ENCODE results near the gene ARHGEF19.

ARHGEF19 gene

GRCh38 chr1:16243215-16243610 lies 30.8 kb upstream of the ARHGEF19 start:
- peaks cover 3 to 14% of the 10 kb centered on the region in 2 donors for H3K4me1 ChIP-seq (ENCODE audit: control insufficient read depth in 1 of 2, insufficient read depth in 2 of 2, low read length in 2 of 2)
- no peak overlapping the region for H3K4me3 ChIP-seq (ENCODE audit: low read depth in 1 of 2, low read length in 2 of 2)
- no peaks in the 10 kb centered on the region for H3K27me3 ChIP-seq (ENCODE audit: low read depth, low read length)
- H3K9me3 ChIP-seq (ENCODE audit: control insufficient read depth in 1 of 2, low read length in 2 of 2) = no peaks in the 10 kb centered on the region
- peaks cover 5 to 13% of the 10 kb centered on the region in 2 donors for H3K36me3 ChIP-seq (ENCODE audit: control insufficient read depth in 1 of 2, insufficient read depth in 2 of 2, low read length in 2 of 2)
- H3K27ac ChIP-seq (ENCODE audit: low read length) = no peak overlapping the region

GRCh38 chr1:16242556-16243214 lies 30.2 kb upstream of the ARHGEF19 start:
- no peak overlapping the region for H3K4me3 ChIP-seq (ENCODE audit: low read depth in 1 of 2, low read length in 2 of 2)

GRCh38 chr1:16241221-16241708 lies 28.8 kb upstream of the ARHGEF19 start:
- Histone ChIP-seq H3K36me3 (ENCODE audit: control insufficient read depth in 1 of 2, insufficient read depth in 2 of 2, low read length in 2 of 2) (peaks cover 0 to 7% of the 10 kb centered on the region in 2 donors), H3K4me1 (ENCODE audit: control insufficient read depth in 1 of 2, insufficient read depth in 2 of 2, low read length in 2 of 2) (peaks cover 6 to 21% of the 10 kb centered on the region in 2 donors), H3K9me3 (ENCODE audit: control insufficient read depth in 1 of 2, low read length in 2 of 2) (no peaks in the 10 kb centered on the region), H3K27ac (ENCODE audit: low read length) (no peak overlapping the region), H3K4me3 (ENCODE audit: low read depth in 1 of 2, low read length in 2 of 2) (no peak overlapping the region), H3K27me3 (ENCODE audit: low read depth, low read length) (no peaks in the 10 kb centered on the region)

More at GRCh38 chr1:16242556-16243214, 30.2 kb upstream of the ARHGEF19 start:
- H3K36me3 ChIP-seq (ENCODE audit: control insufficient read depth in 1 of 2, insufficient read depth in 2 of 2, low read length in 2 of 2) = peaks cover 5 to 13% of the 10 kb centered on the region in 2 donors
- peaks cover 2 to 12% of the 10 kb centered on the region in 2 donors for H3K4me1 ChIP-seq (ENCODE audit: control insufficient read depth in 1 of 2, insufficient read depth in 2 of 2, low read length in 2 of 2)
- no peaks in the 10 kb centered on the region for H3K27me3 ChIP-seq (ENCODE audit: low read depth, low read length)
- no peaks in the 10 kb centered on the region for H3K9me3 ChIP-seq (ENCODE audit: control insufficient read depth in 1 of 2, low read length in 2 of 2)
- H3K27ac ChIP-seq (ENCODE audit: low read length) = no peak overlapping the region

- Histone ChIP-seq H3K27me3 (ENCODE audit: low read depth, low read length) (no peaks in the 10 kb centered on the region), H3K4me1 (ENCODE audit: control insufficient read depth in 1 of 2, insufficient read depth in 2 of 2, low read length in 2 of 2) (peaks cover 8 to 26% of the 10 kb centered on the region in 2 donors), H3K4me3 (ENCODE audit: low read depth in 1 of 2, low read length in 2 of 2) (no peak overlapping the region), H3K36me3 (ENCODE audit: control insufficient read depth in 1 of 2, insufficient read depth in 2 of 2, low read length in 2 of 2) (no peaks in the 10 kb centered on the region), H3K27ac (ENCODE audit: low read length) (no peak overlapping the region), H3K9me3 (ENCODE audit: control insufficient read depth in 1 of 2, low read length in 2 of 2) (no peaks in the 10 kb centered on the region)
These were observed 27.6 kb upstream of the ARHGEF19 start for GRCh38 chr1:16239972-16240491.

GRCh38 chr1:16237343-16237830 lies 24.9 kb upstream of the ARHGEF19 start:
- Histone ChIP-seq H3K27me3 (ENCODE audit: low read depth, low read length) (no peaks in the 10 kb centered on the region), H3K36me3 (ENCODE audit: control insufficient read depth in 1 of 2, insufficient read depth in 2 of 2, low read length in 2 of 2) (peaks cover 4% of the 10 kb centered on the region in 2 donors), H3K9me3 (ENCODE audit: control insufficient read depth in 1 of 2, low read length in 2 of 2) (no peaks in the 10 kb centered on the region), H3K27ac (ENCODE audit: low read length) (peak overlapping the region; percentile 58), H3K4me1 (ENCODE audit: control insufficient read depth in 1 of 2, insufficient read depth in 2 of 2, low read length in 2 of 2) (peaks cover 8 to 17% of the 10 kb centered on the region in 2 donors), H3K4me3 (ENCODE audit: low read depth in 1 of 2, low read length in 2 of 2) (peak overlapping the region; percentile 68 to 79)

GRCh38 chr1:16236511-16237342 lies 24.3 kb upstream of the ARHGEF19 start, which contains the start of gene CPLANE2:
CPLANE2 (minus strand) TSS chr1:16237183; CDS start chr1:16236742, 441 bp downstream.
- Histone ChIP-seq H3K27ac (ENCODE audit: low read length) (peak within 1 kb of the TSS; percentile 58), H3K4me1 (ENCODE audit: control insufficient read depth in 1 of 2, insufficient read depth in 2 of 2, low read length in 2 of 2) (peaks cover 8 to 17% of the 10 kb centered on the region in 2 donors), H3K36me3 (ENCODE audit: control insufficient read depth in 1 of 2, insufficient read depth in 2 of 2, low read length in 2 of 2) (peaks cover 4 to 9% of the 10 kb centered on the region in 2 donors), H3K27me3 (ENCODE audit: low read depth, low read length) (no peaks in the 10 kb centered on the region), H3K4me3 (ENCODE audit: low read depth in 1 of 2, low read length in 2 of 2) (peak within 1 kb of the TSS; percentile 68 to 79), H3K9me3 (ENCODE audit: control insufficient read depth in 1 of 2, low read length in 2 of 2) (no peaks in the 10 kb centered on the region)

GRCh38 chr1:16235944-16236510 lies 23.6 kb upstream of the ARHGEF19 start:
- Histone ChIP-seq H3K9me3 (ENCODE audit: control insufficient read depth in 1 of 2, low read length in 2 of 2) (no peaks in the 10 kb centered on the region), H3K36me3 (ENCODE audit: control insufficient read depth in 1 of 2, insufficient read depth in 2 of 2, low read length in 2 of 2) (peaks cover 4 to 9% of the 10 kb centered on the region in 2 donors), H3K4me1 (ENCODE audit: control insufficient read depth in 1 of 2, insufficient read depth in 2 of 2, low read length in 2 of 2) (peaks cover 8 to 17% of the 10 kb centered on the region in 2 donors), H3K4me3 (ENCODE audit: low read depth in 1 of 2, low read length in 2 of 2) (peak overlapping the region; percentile 68 to 79), H3K27ac (ENCODE audit: low read length) (peak overlapping the region; percentile 58), H3K27me3 (ENCODE audit: low read depth, low read length) (no peaks in the 10 kb centered on the region)

- H3K4me1 ChIP-seq (ENCODE audit: control insufficient read depth in 1 of 2, insufficient read depth in 2 of 2, low read length in 2 of 2) = peaks cover 8 to 17% of the 10 kb centered on the region in 2 donors
- no peaks in the 10 kb centered on the region for H3K9me3 ChIP-seq (ENCODE audit: control insufficient read depth in 1 of 2, low read length in 2 of 2)
- H3K27me3 ChIP-seq (ENCODE audit: low read depth, low read length) = no peaks in the 10 kb centered on the region
- H3K36me3 ChIP-seq (ENCODE audit: control insufficient read depth in 1 of 2, insufficient read depth in 2 of 2, low read length in 2 of 2) = peaks cover 4 to 9% of the 10 kb centered on the region in 2 donors
- no peak overlapping the region for H3K27ac ChIP-seq (ENCODE audit: low read length)
- H3K4me3 ChIP-seq (ENCODE audit: low read depth in 1 of 2, low read length in 2 of 2) = no peak overlapping the region
These were observed 22.9 kb upstream of the ARHGEF19 start for GRCh38 chr1:16235347-16235746.

GRCh38 chr1:16233431-16233830 lies 21.0 kb upstream of the ARHGEF19 start:
- Histone ChIP-seq H3K36me3 (ENCODE audit: control insufficient read depth in 1 of 2, insufficient read depth in 2 of 2, low read length in 2 of 2) (peaks cover 4 to 9% of the 10 kb centered on the region in 2 donors), H3K4me1 (ENCODE audit: control insufficient read depth in 1 of 2, insufficient read depth in 2 of 2, low read length in 2 of 2) (peaks cover 8 to 17% of the 10 kb centered on the region in 2 donors), H3K4me3 (ENCODE audit: low read depth in 1 of 2, low read length in 2 of 2) (no peak overlapping the region), H3K27ac (ENCODE audit: low read length) (no peak overlapping the region), H3K9me3 (ENCODE audit: control insufficient read depth in 1 of 2, low read length in 2 of 2) (no peaks in the 10 kb centered on the region), H3K27me3 (ENCODE audit: low read depth, low read length) (no peaks in the 10 kb centered on the region)

- Histone ChIP-seq H3K4me1 (ENCODE audit: control insufficient read depth in 1 of 2, insufficient read depth in 2 of 2, low read length in 2 of 2) (peaks cover 4 to 14% of the 10 kb centered on the region in 2 donors), H3K9me3 (ENCODE audit: control insufficient read depth in 1 of 2, low read length in 2 of 2) (no peaks in the 10 kb centered on the region), H3K27ac (ENCODE audit: low read length) (no peak overlapping the region), H3K4me3 (ENCODE audit: low read depth in 1 of 2, low read length in 2 of 2) (no peak overlapping the region), H3K27me3 (ENCODE audit: low read depth, low read length) (peaks cover 6% of the 10 kb centered on the region), H3K36me3 (ENCODE audit: control insufficient read depth in 1 of 2, insufficient read depth in 2 of 2, low read length in 2 of 2) (peaks cover 4 to 9% of the 10 kb centered on the region in 2 donors)
These were observed 19.9 kb upstream of the ARHGEF19 start for GRCh38 chr1:16232316-16232710.

Measured in muscle layer of duodenum (tissue), 2 donors.